T-helper 2 cell treated with Interferon-gamma antibody and Interleukin-4, amounts not matched to agents 100 ng/mL and 5 ng/mL, for 36 hours (primary cell): ENCODE measurements around the gene COL25A1. TPM values are rescaled to one million over a fixed set of nuclear protein-coding genes. Genes with fewer than 3 reads are reported as not detected.
"Not testable (repeated sequence)": the region's sequence is repeated elsewhere in the genome, so short reads cannot be mapped to it uniquely, and the experiment has no call there.

Experiments
- intact Hi-C: fragments of 100-400 bp; cut with micrococcal nuclease; formaldehyde crosslinking; loops from one replicate; pipeline ENCODE4 v1.15.1; 2023
- total RNA-seq: library from RNA; stranded (reverse); gene quantifications from 2 replicates; pipeline ENCODE4 v1.2.3, GENCODE V29; 2022

The COL25A1 gene
- total RNA-seq, 1 donor from 2014 or later, result not detected

DNA sequence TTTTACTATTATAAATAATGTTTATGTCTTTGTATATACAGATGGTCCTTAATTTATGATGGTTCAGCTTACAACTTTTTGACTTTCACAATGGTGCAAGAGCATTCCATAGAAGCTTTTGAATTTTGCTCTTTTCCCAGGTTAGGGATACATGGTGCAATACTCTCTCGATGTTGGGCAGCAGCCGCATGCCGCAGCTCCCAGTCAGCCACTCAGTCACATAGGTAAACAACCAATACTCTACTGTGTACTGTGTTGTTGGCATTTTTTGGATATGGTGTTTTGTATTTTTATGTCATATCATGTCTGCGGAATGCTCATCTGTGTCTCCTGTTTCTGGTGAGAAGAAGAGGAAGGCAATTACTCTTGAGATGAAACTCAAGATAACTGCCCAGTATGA, 281.6 kb downstream of the COL25A1 start:
- intact Hi-C loops, result no loop called here

DNA sequence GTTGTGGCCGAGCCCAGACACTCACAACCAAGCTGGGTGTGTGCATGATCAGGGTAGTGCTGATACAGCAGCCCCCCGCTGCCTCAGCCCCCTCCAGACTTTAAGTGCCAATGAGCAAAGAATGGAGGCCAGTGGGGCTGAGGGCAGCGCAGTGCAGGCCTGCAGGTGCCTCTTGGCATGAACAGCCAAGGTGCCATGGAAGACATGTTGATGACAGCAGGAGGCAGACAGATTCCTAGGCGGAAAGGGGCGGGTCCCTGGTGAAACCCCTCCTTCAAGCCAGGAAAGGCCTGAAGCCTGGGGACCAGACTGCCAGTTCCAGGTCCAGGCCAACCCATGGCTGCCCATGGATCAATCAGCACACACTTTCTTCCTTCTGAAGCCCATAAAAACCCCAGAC, 286.3 kb downstream of the COL25A1 start:
- intact Hi-C loops, result no loop called here

DNA sequence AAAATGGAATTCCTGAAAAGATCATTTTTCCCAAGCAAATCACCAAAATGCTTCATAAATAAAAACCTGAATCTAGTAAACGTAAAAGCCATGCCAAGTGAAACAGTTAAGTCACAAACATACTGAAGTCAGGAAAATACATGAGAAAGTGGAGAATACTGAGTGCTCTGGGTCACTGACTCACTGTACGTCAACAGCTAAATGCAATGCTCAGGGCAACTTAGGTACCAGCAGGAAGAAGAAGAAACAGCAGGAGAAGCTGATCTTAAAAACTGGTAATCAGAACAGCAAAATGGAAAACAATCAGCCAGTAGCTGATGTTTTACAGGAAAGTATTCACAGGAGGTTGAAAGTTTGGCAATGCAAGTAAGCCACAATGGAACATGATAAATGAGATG, 287.0 kb downstream of the COL25A1 start:
- intact Hi-C loops, result no loop called here

DNA sequence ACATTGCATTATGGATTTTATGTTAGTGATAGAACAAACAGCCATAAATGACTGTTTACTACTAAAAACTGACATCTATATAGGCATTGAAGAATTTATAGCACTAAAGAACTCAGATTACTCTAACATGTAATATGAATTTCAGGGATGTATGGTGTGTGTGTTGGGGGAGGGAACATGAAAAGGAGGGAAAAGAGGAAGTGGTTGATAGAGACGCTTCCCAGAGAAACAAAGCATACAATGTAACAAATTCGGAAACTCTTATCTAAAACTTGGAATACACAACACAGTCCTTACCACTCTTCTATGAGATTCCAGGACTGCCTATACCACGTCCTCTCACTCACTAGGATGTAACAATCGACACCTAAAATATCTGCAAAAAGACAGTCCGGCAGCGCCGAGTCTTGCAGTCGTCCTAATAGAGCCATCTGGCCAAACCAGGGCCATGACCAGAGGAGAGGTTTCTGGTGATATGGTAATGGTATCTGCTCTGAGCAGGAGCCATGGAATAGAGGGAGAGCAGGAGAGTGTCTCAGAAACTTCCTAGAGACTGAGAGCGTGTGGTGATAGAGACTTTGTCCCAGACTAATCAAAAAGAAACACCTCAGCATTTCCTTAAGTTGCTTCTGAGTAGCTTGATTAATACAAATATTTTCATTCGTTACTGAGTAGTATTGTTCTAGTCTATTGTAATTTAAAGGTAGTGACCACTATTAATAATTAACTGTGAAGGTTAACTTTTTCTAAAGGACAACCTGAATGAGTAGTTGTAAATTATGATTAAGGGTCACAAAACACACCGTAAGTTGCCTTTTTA, 287.7 kb downstream of the COL25A1 start:
- intact Hi-C loops, result no loop called here

DNA sequence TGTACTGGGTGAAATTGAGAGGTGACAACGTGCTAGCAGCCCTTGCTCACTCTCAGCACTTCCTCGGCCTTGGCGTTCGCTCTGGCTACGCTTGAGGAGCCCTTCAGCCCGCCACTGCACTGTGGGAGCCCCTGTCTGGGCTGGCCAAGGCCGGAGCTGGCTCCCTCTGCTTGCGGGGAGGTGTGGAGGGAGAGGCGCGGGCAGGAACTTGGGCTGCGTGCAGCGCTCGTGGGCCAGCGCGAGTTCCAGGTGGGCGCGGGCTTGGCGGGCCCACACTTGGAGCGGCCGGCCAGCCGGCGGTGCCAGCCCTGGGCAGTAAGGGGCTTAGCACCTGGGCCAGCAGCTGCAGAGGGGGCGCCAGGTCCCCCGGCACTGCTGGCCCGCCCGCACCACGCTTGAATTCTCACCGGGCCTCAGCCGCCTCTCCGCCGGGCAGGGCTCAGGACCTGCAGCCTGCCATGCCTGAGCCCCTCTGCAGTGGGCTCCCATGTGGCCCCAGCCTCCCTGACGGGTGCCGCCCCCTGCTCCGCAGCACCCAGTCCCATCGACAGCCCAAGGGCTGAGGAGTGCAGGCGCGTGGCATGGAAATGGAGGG, 290.1 kb downstream of the COL25A1 start:
- intact Hi-C loops, result no loop called here

DNA sequence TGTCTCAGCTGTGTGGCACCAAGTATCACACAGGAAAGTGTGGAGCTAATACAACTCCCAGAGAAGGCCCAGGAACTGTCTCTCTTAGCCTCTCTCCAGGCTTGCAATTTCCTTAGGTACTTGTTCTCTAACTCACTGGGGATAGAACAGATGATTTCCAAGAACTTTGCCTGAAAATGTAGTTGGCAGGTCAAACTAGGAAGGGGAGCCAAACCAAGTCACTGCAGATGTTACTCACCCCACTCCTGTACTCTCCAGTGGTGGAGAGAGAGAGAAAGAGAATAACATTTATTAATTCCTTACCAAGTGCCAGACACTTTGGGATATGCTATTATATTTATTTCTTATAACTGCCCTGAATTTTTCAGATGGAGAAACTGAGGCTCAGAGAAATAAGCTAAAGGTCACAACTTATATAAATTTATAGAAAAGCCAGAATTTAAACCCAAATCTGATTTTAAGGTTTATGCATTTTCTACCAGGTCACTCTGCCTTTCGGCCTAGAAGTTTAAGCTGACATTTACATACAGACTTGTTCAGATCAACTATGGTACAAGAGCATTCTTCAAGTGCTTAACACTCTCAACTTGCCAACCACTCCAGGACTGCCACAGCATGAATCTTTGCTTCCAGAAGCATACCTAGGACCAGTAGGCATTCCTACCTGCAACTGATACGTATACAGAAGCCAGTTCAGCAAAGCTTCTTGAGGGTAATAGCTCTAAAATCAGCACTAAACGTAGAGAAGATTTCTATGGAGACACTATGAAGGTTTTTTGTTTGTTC, 291.0 kb downstream of the COL25A1 start:
- intact Hi-C loops, result no loop called here

DNA sequence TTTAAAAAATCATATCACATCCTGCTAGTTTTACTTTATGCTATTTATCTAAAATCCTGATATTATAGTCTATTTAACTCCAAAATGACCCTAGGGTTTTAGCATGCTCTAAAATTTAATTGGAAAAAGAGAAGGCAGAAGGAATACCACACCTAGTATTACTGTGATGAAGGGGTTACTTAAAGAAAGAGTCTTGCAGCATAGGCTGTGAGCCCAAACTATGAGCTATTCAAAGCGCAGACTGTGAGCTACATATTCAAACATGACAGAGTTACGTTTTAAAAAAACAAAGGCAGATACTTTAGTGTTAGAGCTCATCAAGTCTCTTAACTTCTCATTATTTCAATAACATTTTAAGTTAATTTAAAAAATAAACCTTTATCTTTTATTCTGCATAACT, 291.9 kb downstream of the COL25A1 start:
- intact Hi-C loops, result no loop called here

DNA sequence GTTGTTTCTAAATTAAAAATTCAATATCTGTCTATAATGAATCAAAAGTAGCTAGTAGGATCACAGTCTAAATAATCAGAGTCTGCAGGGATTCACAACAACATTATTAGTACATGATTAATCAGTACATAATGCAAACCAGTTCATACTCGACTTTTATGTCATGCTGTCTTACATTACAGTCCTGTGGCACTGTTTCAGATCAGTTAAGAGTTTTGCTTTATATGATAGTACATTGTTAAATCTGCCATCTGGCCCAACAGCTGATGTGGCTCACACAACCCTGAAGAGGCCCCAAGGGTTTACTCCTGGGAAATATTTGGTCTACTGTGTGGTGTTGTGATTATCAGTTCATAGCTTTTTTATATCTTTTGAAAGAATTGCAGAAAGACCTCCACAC, 292.5 kb downstream of the COL25A1 start:
- intact Hi-C loops, result no loop called here

DNA sequence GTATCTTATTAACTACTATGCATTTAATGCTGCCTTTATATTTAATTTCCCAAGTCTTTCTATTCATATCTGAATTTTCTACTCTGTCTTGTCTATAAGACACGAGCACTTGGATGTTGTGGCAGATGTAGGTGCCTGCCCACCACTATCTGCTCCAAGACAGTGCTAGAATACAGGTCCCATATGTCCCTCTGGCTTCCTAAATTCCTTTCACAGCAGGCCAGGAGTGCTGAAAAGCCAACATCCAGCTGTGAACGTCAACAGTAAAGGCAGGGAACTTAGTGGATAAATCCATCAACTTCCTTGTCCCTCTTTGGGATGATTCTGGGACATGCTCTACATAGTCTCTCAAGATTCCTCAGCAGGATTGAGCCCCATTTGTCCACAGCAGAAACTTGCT, 294.5 kb downstream of the COL25A1 start:
- intact Hi-C loops, result no loop called here

DNA sequence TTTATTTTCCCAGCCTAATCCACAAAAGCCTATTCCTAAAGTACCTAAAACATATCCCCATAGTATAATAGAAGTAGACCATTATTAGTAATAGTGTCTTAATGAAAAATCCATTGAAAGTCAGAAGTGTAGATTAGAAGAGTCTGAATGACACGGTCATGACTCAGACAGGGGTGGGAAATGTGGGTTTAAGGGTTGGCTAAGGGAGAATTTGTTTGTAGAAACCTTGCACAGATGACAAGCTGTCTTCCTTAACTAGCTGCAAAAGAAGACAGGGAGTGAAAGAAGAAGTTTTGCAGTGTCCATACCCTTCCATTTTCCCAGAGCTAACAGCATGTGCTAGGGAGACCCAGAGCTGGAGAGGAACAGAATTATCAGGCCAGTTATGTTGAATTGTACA, 296.9 kb downstream of the COL25A1 start:
- intact Hi-C loops, result no loop called here

DNA sequence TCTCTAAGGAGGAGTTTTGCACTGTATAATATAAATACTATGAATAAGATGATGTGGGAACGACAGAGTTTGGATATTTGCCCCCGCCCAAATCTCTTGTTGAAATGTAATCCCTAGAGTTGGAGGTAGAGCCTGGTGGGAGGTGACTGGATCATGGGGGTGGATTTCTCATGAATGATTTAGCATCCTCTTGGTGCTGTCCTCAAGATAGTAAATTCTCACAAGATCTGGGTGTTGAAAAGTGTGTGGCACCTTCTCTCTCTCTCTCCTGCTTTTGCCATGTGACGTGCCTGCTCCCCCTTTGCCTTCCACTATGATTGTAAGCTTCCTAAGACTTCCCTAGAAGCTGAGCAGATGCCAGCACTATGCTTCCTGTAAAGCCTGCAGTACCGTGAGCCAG, 298.0 kb downstream of the COL25A1 start:
- intact Hi-C loops, result no loop called here

DNA sequence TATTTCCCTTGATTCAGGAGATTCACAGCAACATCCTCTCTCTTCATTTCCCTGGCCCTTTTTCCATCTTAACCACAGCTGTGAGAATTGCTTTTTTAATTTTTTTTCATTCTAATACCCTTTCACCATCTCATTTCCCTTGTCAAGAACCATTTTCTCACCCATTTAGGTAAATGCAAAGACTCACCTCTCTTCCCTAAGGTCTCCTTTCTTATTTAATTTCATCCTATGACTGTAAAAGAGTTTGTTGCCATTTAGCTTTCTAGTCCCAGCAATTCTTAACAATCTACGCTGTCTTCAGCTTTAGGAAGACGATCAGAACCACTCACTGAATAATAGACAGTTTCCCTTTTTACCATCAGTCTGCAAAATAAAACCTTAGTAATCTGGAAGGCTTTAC, 298.5 kb downstream of the COL25A1 start:
- intact Hi-C loops, result no loop called here

DNA sequence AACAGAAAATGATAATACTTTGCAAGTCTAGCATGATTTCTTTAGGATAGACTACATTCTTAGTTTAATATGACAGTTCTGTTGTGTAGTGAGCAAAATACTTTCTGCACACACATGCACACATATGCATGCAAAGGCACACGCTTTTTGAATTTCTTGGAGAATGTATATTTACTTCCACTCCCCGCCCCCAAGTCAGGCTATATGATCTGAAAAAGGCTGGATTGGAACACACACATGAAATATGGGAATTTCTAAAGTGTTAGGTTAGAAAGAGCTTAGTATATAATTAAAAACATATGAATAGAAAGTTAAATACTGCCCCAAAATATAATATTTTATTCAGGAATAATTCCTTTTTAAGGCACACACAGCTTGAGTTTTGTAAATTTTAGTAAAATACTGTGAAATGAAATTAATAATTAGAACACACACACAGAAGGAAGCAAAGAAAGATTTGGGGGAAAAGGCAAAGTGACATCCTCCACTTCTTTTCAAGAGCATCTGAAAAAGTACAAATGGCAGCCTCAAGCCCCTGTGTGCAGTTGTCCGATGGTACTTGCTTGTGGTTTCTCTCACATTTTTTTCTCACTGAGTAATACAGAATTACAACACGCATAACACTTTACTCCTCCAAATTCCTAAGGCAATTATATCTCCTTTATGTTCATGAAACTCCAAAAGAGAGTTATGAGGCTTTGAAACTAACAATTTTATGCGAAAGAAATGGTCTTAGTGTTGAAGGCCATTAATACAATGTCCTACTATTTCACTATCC, 310.7 kb downstream of the COL25A1 start:
- intact Hi-C loops, result no loop called here

DNA sequence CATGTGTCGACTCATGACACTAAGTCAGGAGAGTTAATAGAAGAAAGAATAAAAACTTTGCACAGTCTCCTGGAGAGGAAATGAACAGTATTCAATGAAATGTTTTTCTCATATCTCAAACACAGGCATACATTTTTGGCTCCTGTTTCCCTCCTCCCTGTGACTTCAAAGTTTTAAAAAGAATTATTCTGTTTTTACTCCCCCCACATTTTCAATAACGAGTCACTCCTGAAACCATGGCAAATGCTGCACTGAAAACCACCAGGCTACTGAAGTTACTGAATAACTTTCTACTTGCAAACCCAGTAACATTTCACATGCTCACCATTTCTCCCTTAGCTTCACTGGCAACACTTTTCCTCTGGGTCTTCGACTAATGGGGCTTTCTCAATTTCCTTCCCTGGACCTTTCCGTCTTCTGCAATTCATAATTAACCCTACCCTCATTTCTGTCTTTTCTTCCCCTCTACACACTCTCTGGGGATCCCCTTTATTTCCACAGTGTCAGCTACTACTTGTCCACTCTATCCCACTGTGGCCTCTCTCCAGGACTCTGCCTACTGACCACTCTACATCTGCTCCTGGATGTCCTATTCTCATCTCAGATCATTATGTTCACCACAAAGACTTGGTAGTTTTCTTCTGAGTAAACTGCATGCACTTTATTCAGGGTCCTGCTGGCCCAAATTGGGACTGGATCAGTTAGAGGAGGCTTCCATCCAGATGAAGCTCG, 313.8 kb downstream of the COL25A1 start:
- intact Hi-C loops, result no loop called here

DNA sequence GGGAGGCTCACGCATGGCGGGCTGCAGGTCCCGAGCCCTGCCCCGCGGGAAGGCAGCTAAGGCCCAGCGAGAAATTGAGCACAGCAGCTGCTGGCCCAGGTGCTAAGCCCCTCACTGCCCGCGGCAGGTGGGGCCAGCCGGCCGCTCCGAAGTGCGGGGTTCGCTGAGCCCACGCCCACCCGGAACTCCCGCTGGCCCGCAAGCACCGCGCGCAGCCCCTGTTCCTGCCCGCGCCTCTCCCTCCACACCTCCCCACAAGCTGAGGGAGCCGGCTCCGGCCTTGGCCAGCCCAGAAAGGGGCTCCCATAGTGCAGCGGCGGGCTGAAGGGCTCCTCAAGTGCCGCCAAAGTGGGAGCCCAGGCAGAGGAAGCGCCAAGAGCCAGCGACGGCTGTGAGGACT, 318.0 kb downstream of the COL25A1 start:
- intact Hi-C loops, result not testable (repeated sequence)

DNA sequence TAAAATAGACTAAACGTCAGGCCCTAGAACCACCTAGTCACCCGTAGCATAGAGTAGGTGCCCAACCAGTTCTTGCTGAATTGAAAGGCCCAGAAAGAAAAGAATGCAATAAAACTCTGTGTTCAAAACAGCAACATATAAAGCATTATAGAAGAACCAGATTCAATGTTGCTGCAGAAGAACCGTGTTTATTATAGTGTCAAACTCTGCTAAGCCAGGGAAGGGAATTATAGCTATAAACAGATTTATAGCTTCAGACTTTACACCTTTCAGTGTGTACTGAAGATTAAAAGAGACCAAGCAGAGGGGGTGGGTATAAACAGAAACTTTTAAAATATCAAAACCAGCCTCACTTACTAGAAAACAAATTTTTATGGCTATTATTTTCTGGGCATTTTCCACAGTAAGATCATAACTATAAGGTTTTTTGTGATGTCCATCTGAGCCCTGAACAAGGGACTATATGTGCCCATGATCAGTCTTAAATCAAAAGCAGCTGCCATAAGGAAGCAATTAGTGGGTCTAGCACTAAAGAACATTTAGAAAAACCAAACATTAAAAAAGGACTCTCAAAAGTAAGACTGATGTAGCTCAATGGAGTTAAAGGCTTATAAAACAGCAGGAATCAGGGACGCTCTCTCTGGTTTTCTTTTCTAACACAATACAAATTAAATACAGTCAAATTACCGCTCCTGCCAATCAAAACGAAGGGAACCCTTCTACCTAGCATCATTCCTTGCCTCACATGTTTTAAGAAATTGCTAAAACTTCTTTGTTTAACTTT, 319.9 kb downstream of the COL25A1 start:
- intact Hi-C loops, result no loop called here

DNA sequence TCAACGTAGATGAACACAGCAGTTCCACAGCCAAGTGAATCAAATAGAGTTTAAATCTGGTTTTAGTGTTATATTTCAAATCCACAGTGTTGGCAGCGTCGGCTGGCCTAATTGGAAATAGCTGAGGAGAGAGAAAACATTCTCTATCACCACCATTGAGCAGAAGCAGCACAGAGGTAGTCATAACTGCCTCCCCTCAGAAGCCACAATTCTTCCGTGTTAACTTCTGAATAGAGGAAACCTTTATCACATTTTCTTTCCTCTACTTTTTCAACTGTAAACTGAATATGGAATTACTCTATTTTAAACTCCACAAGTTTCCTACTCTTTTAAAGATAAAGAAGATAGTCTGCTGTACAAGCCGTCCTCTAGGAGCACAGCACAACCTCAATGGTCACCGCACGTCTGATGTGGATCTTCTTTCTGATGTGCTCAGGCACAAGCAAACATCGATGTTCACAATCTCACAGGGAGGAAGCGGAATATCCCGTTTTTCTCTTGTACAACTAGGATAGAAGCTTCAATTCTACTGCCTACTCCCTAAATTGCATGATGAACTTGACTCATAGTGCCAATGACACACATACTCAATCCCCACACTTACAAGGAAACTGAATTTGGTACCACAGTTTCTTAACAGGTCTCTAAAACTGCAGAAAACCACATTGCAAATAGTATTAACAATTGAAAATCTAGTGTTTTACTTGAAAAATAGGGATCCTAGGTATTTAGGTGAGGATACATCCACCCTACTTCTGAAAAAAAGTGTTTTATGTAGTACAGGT, 321.8 kb downstream of the COL25A1 start:
- intact Hi-C loops, result loop anchor here (1.0 kb wide), 1 partner anchor 7 kb away; no protein-coding TSS in a partner anchor

DNA sequence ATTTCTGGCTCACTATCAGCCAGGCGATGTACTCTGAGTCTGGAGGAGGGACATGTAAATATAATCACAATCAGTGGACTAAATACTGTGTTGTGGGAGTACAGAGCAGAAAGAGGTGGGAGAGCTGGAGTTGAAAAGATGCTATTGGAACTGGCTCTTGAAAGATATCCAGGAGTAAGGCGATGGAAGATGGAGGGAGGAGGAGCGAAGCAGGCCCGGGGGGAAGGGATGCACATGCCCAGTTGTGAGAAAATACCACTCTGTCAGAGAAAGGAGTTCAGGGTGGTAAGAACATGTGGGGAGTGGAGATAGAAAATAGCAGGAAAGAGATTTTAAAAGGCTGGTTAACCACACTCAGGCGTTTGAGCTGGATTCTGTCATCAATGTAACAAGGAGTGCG, 322.7 kb downstream of the COL25A1 start:
- intact Hi-C loops, result no loop called here

DNA sequence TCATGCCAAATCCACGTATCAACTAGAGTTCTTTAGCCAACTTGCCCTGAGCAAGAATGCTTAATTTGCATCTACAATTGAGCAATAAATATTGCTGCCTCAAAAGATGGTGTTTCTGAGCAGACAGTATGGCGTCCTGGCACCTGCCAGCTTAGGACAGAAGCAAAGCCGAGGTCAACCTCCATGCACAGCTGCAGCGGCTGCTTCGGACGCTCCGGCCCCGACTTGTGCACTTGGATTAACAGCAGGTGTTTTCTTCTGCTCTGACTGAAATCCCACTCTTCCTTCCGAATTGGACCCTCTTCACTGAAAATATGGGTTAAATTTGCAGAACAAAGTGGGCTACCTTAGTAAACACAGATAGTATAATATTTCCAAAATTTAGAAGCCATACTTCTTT, 324.4 kb downstream of the COL25A1 start:
- intact Hi-C loops, result no loop called here
